H9 (cell line): ENCODE measurements around the gene ZNF407. TPM values are rescaled to one million over a fixed set of nuclear protein-coding genes. Genes with fewer than 3 reads are reported as not detected.

Source experiments
- DNase-seq: peaks from one replicate; pipeline ENCODE4 v3.0.0-alpha.2; 2017
- H2AFZ ChIP-seq: one replicate; pipeline ENCODE4 v1.6.1; 2013; ENCODE audit warnings: mild to moderate bottlenecking, low read length, control low read depth, moderate library complexity
- H2AK5ac ChIP-seq: 2 replicates; pipeline ENCODE4 v1.6.1; 2013; ENCODE audit warnings: low read length, control low read depth, mixed read lengths; ENCODE audit not compliant: insufficient read length
- H2BK120ac ChIP-seq: one replicate; pipeline ENCODE4 v1.6.1; 2013; ENCODE audit warnings: low read depth, mild to moderate bottlenecking, low read length, control low read depth, inconsistent platforms; ENCODE audit not compliant: poor library complexity, severe bottlenecking
- H2BK12ac ChIP-seq: 2 replicates; pipeline ENCODE4 v1.6.1; 2013; ENCODE audit warnings: low read length, control low read depth, mixed read lengths, low read depth; ENCODE audit not compliant: insufficient read length
- H2BK15ac ChIP-seq: 2 replicates; pipeline ENCODE4 v1.6.1; 2013; ENCODE audit warnings: low read depth, low read length, control low read depth
- H2BK20ac ChIP-seq: one replicate; pipeline ENCODE4 v1.6.1; 2013; ENCODE audit warnings: low read depth, mild to moderate bottlenecking, low read length, control low read depth, inconsistent platforms; ENCODE audit not compliant: poor library complexity, severe bottlenecking
- H2BK5ac ChIP-seq: 2 replicates; pipeline ENCODE4 v1.6.1; 2013; ENCODE audit warnings: low read length, control low read depth, mixed read lengths; ENCODE audit not compliant: insufficient read length
- H3K14ac ChIP-seq: 2 replicates; pipeline ENCODE4 v1.6.1; 2013; ENCODE audit warnings: low read length, control low read depth; ENCODE audit not compliant: insufficient read depth
- H3K18ac ChIP-seq: 2 replicates; pipeline ENCODE4 v1.6.1; 2013; ENCODE audit warnings: low read depth, mild to moderate bottlenecking, mixed read lengths, low read length, control low read depth; ENCODE audit not compliant: insufficient read length
- H3K23ac ChIP-seq: 2 replicates; pipeline ENCODE4 v1.6.1; 2013; ENCODE audit warnings: low read length, control low read depth, mixed read lengths, low read depth; ENCODE audit not compliant: insufficient read length
- H3K23me2 ChIP-seq: 2 replicates; pipeline ENCODE4 v1.6.1; 2013; ENCODE audit warnings: low read depth, mild to moderate bottlenecking, mixed read lengths, low read length, control low read depth; ENCODE audit not compliant: insufficient read length, poor library complexity, severe bottlenecking
- H3K27ac ChIP-seq: 2 replicates; pipeline ENCODE4 v1.5.1; 2013; ENCODE audit warnings: low read length, control low read depth, mixed read lengths, low read depth; ENCODE audit not compliant: insufficient read length
- H3K27me3 ChIP-seq: 2 replicates; pipeline ENCODE4 v1.6.1; 2013; ENCODE audit warnings: low read length, control low read depth, inconsistent platforms; ENCODE audit not compliant: insufficient read depth
- H3K4ac ChIP-seq: 2 replicates; pipeline ENCODE4 v1.6.1; 2013; ENCODE audit warnings: low read depth, mild to moderate bottlenecking, control low read depth, inconsistent platforms, low read length, moderate library complexity
- H3K4me1 ChIP-seq: 2 replicates; pipeline ENCODE4 v1.6.1; 2013; ENCODE audit warnings: low read length, control low read depth, inconsistent platforms; ENCODE audit not compliant: insufficient read depth
- H3K4me2 ChIP-seq: 2 replicates; pipeline ENCODE4 v1.6.1; 2013; ENCODE audit warnings: low read length, control low read depth, mixed read lengths; ENCODE audit not compliant: insufficient read length, insufficient read depth
- H3K56ac ChIP-seq: 2 replicates; pipeline ENCODE4 v1.6.1; 2013; ENCODE audit warnings: low read depth, mild to moderate bottlenecking, mixed read lengths, low read length, control low read depth; ENCODE audit not compliant: insufficient read length
- H3K79me1 ChIP-seq: 2 replicates; pipeline ENCODE4 v1.6.1; 2013; ENCODE audit warnings: low read depth, mild to moderate bottlenecking, moderate library complexity, low read length, control low read depth, inconsistent platforms; ENCODE audit not compliant: insufficient read depth, poor library complexity, severe bottlenecking
- H3K79me2 ChIP-seq: 2 replicates; pipeline ENCODE4 v1.6.1; 2013; ENCODE audit warnings: low read length, control low read depth, inconsistent platforms; ENCODE audit not compliant: insufficient read depth
- H3K9ac ChIP-seq: 2 replicates; pipeline ENCODE4 v1.6.1; 2013; ENCODE audit warnings: low read length, control low read depth, mixed read lengths; ENCODE audit not compliant: insufficient read length; ENCODE audit errors: extremely low read depth
- H3K9me3 ChIP-seq: one replicate; pipeline ENCODE4 v1.6.1; 2013; ENCODE audit warnings: low read depth, low read length, inconsistent platforms; ENCODE audit not compliant: control insufficient read depth
- H3T11ph ChIP-seq: one replicate; pipeline ENCODE4 v1.6.1; 2013; ENCODE audit warnings: mild to moderate bottlenecking, low read length, control low read depth, inconsistent platforms
- H4K20me1 ChIP-seq: one replicate; pipeline ENCODE4 v1.6.1; 2013; ENCODE audit not compliant: control insufficient read depth, insufficient read length, insufficient read depth
- H4K5ac ChIP-seq: 2 replicates; pipeline ENCODE4 v1.6.1; 2013; ENCODE audit warnings: low read depth, mild to moderate bottlenecking, mixed read lengths, low read length, control low read depth; ENCODE audit not compliant: insufficient read length
- H4K8ac ChIP-seq: replicated peaks from 2 replicates; pipeline ENCODE4 v1.6.1; 2013; ENCODE audit warnings: low read length, control low read depth, mixed read lengths, low read depth; ENCODE audit not compliant: insufficient read length
- H4K91ac ChIP-seq: 2 replicates; pipeline ENCODE4 v1.6.1; 2013; ENCODE audit warnings: low read depth, mild to moderate bottlenecking, moderate library complexity, mixed read lengths, low read length, control low read depth; ENCODE audit not compliant: insufficient read length
- H3K27ac Mint-ChIP-seq, 3 experiments: 2 replicates in 2 of 3; 3 replicates in 1 of 3; pipeline ENCODE4 v1.8.0; 2020 to 2021; ENCODE audit warnings: mixed read lengths in 3 of 3, mild to moderate bottlenecking in 1 of 3, moderate library complexity in 1 of 3
- H3K27me3 Mint-ChIP-seq: 2 replicates; pipeline ENCODE4 v1.8.0; 2021; ENCODE audit warnings: low read depth, mild to moderate bottlenecking, moderate library complexity, mixed read lengths
- H3K36me3 Mint-ChIP-seq, 3 experiments: 2 replicates in 2 of 3; 3 replicates in 1 of 3; pipeline ENCODE4 v1.8.0; 2020 to 2021; ENCODE audit warnings: low read depth in 3 of 3, mixed read lengths in 3 of 3; ENCODE audit not compliant: insufficient read depth in 1 of 3
- H3K4me1 Mint-ChIP-seq, 2 experiments: 2 replicates each; pipeline ENCODE4 v1.8.0; 2020; ENCODE audit warnings: mixed read lengths in 2 of 2
- H3K4me3 Mint-ChIP-seq, 2 experiments: 2 replicates in 1 of 2; 3 replicates in 1 of 2; pipeline ENCODE4 v1.8.0; 2020 to 2021; ENCODE audit warnings: mild to moderate bottlenecking in 2 of 2, mixed read lengths in 2 of 2, moderate library complexity in 1 of 2
- H3K9me3 Mint-ChIP-seq, 2 experiments: 2 replicates in 1 of 2; 3 replicates in 1 of 2; pipeline ENCODE4 v1.8.0; 2020; ENCODE audit warnings: mild to moderate bottlenecking in 2 of 2, mixed read lengths in 2 of 2, moderate library complexity in 1 of 2
- WGBS: extraction: QIAGEN DNeasy Blood & Tissue Kit; methylation state at CpG from one replicate; pipeline ENCODE4 v1.1.7; 2013; ENCODE audit warnings: missing lambda C conversion rate, low lambda C conversion rate, mixed read lengths; ENCODE audit not compliant: insufficient read length; ENCODE audit errors: extremely low coverage; 5-methylcytosine and 5-hydroxymethylcytosine counted together
- total RNA-seq: library from RNA; stranded (reverse); gene quantifications from 2 replicates; pipeline ENCODE4 v1.2.1, GENCODE V29; 2021
- TF ChIP-seq, protein P1 (sequence below): fragments of 200-600 bp; sonication (generic); conservative IDR thresholded peaks from 3 replicates; pipeline ENCODE4 v1.8.0; 2021; ENCODE audit warnings: antibody characterized with exemption, mild to moderate bottlenecking

ZNF407 gene
- total RNA-seq, 1 experiment from 2014 or later: 8.7 TPM

DNA sequence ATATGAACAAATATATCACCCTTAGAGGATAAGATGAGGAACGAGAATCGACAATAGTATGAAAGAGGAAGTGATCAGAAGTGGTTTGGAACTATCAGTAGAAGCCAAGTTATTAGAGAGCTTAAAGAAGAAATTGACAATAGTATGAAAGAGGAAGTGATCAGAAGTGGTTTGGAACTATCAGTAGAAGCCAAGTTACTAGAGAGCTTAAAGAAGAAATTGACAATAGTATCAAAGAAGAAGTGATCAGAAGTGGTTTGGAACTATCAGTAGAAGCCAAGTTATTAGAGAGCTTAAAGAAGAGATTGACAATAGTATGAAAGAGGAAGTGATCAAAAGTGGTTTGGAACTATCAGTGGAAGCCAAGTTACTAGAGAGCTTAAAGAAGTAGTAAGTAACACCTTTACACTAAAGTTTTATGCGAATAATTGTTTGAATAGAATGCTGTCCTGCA lies 175.5 kb downstream of the ZNF407 start:
- H3K56ac ChIP-seq: no peak overlapping the region
- no peaks in the 10 kb centered on the region for H3K4me1 ChIP-seq
- no peak overlapping the region for H4K8ac ChIP-seq
- H3K9me3 ChIP-seq: no peaks in the 10 kb centered on the region
- no peak overlapping the region for H3K18ac ChIP-seq
- H2AK5ac ChIP-seq: no peak overlapping the region
- no peaks in the 10 kb centered on the region for H3K79me1 ChIP-seq
- H2BK12ac ChIP-seq: no peak overlapping the region
- TF ChIP-seq, protein P1, sequence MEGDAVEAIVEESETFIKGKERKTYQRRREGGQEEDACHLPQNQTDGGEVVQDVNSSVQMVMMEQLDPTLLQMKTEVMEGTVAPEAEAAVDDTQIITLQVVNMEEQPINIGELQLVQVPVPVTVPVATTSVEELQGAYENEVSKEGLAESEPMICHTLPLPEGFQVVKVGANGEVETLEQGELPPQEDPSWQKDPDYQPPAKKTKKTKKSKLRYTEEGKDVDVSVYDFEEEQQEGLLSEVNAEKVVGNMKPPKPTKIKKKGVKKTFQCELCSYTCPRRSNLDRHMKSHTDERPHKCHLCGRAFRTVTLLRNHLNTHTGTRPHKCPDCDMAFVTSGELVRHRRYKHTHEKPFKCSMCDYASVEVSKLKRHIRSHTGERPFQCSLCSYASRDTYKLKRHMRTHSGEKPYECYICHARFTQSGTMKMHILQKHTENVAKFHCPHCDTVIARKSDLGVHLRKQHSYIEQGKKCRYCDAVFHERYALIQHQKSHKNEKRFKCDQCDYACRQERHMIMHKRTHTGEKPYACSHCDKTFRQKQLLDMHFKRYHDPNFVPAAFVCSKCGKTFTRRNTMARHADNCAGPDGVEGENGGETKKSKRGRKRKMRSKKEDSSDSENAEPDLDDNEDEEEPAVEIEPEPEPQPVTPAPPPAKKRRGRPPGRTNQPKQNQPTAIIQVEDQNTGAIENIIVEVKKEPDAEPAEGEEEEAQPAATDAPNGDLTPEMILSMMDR: no peak
- H2AFZ ChIP-seq: no peak overlapping the region
- H3K27me3 ChIP-seq: no peaks in the 10 kb centered on the region
- Mint-ChIP-seq H3K36me3 (no peaks in the 10 kb centered on the region), H3K4me3 (no peak overlapping the region), H3K27ac (no peak overlapping the region), H3K27me3 (no peaks in the 10 kb centered on the region), H3K4me1 (no peaks in the 10 kb centered on the region), H3K9me3 (no peaks in the 10 kb centered on the region)
- no peak overlapping the region for H3K14ac ChIP-seq
- no peak overlapping the region for H2BK5ac ChIP-seq
- no peaks in the 10 kb centered on the region for H4K20me1 ChIP-seq
- no peaks in the 10 kb centered on the region for H3K79me2 ChIP-seq
- H3K9ac ChIP-seq: no peak overlapping the region
- no peak overlapping the region for H3K4ac ChIP-seq
- no peak overlapping the region for H2BK15ac ChIP-seq
- no peak overlapping the region for H4K5ac ChIP-seq
- no peak for DNase-seq
- WGBS: no CpG with 5 or more reads among the region's 3 CpGs
- H3K27ac ChIP-seq: no peak overlapping the region
- H2BK20ac ChIP-seq: no peak overlapping the region
- H3K23ac ChIP-seq: no peak overlapping the region
- H3K23me2 ChIP-seq: no peaks in the 10 kb centered on the region
- no peak overlapping the region for H4K91ac ChIP-seq
- H3T11ph ChIP-seq: no peak overlapping the region
- no peak overlapping the region for H3K4me2 ChIP-seq
- H2BK120ac ChIP-seq: no peak overlapping the region
